RWPE2 (cell line): Measurements from ENCODE around the gene UBE2E2.

Experiments used
- ATAC-seq: fragments of 200-7000 bp; cut with Tn5 transposase; 3 replicates; pipeline ENCODE4 v1.9.1; 2021; ENCODE audit warnings: low read depth
- DNase-seq: peaks from one replicate; pipeline ENCODE4 v3.0.0-alpha.2; 2020; ENCODE audit warnings: low spot score
- H3K27ac ChIP-seq: fragments of 450-650 bp; 2 replicates; pipeline ENCODE4 v1.5.1; 2017; ENCODE audit warnings: mild to moderate bottlenecking; ENCODE audit not compliant: poor library complexity, severe bottlenecking
- H3K27me3 ChIP-seq: fragments of 250-450 bp; sonication (Bioruptor Pico); 2 replicates; pipeline ENCODE4 v1.5.1; 2021; ENCODE audit warnings: mild to moderate bottlenecking, moderate library complexity; ENCODE audit not compliant: insufficient read depth, poor library complexity, severe bottlenecking
- H3K36me3 ChIP-seq: fragments of 250-450 bp; sonication (Bioruptor Pico); 2 replicates; pipeline ENCODE4 v1.5.1; 2020; ENCODE audit warnings: low read depth, mild to moderate bottlenecking, moderate library complexity
- H3K4me1 ChIP-seq: fragments of 250-450 bp; sonication (Bioruptor Pico); 2 replicates; pipeline ENCODE4 v1.5.1; 2021; ENCODE audit warnings: mild to moderate bottlenecking, moderate library complexity; ENCODE audit not compliant: insufficient read depth, poor library complexity, severe bottlenecking
- H3K4me3 ChIP-seq: fragments of 250-450 bp; sonication (Bioruptor Pico); 2 replicates; pipeline ENCODE4 v1.5.1; 2021; ENCODE audit warnings: mild to moderate bottlenecking, moderate library complexity; ENCODE audit not compliant: severe bottlenecking
- H3K9me3 ChIP-seq: fragments of 250-450 bp; sonication (Bioruptor Pico); 2 replicates; pipeline ENCODE4 v1.5.1; 2021; ENCODE audit warnings: mild to moderate bottlenecking, moderate library complexity; ENCODE audit not compliant: severe bottlenecking
- CTCF ChIP-seq: fragments of 450-650 bp; IDR thresholded peaks from one replicate; pipeline ENCODE4 v1.5.1; 2017; ENCODE audit warnings: mild to moderate bottlenecking, moderate library complexity; ENCODE audit not compliant: poor library complexity, severe bottlenecking

UBE2E2 gene

GRCh38 chr3:23189187-23189586 is 13.9 kb upstream of the UBE2E2 start:
- no peaks in the 10 kb centered on the region for H3K27me3 ChIP-seq
- no peak for ATAC-seq
- H3K4me1 ChIP-seq = no peaks in the 10 kb centered on the region
- no peak overlapping the region for H3K27ac ChIP-seq
- no peaks in the 10 kb centered on the region for H3K36me3 ChIP-seq
- TF ChIP-seq CTCF = no peak
- H3K4me3 ChIP-seq = no peak overlapping the region
- H3K9me3 ChIP-seq = no peaks in the 10 kb centered on the region
- DNase-seq = no peak

- Histone ChIP-seq H3K4me3 (no peak overlapping the region), H3K27ac (no peak overlapping the region), H3K9me3 (no peaks in the 10 kb centered on the region), H3K27me3 (no peaks in the 10 kb centered on the region), H3K4me1 (no peaks in the 10 kb centered on the region), H3K36me3 (no peaks in the 10 kb centered on the region)
- no peak for TF ChIP-seq CTCF
- ATAC-seq (no peak), DNase-seq (no peak)
Measured at GRCh38 chr3:23192816-23193215, 10.3 kb upstream of the UBE2E2 start.

- DNase-seq (no peak), ATAC-seq (no peak)
Measured at GRCh38 chr3:23193831-23194230, 9.3 kb upstream of the UBE2E2 start.

GRCh38 chr3:23198801-23199200 is 4.3 kb upstream of the UBE2E2 start:
- Histone ChIP-seq H3K27me3 (peaks cover 4% of the 10 kb centered on the region), H3K36me3 (no peaks in the 10 kb centered on the region), H3K4me3 (no peak overlapping the region), H3K27ac (no peak overlapping the region), H3K9me3 (no peaks in the 10 kb centered on the region), H3K4me1 (no peaks in the 10 kb centered on the region)
- TF ChIP-seq CTCF = no peak
- ATAC-seq (no peak), DNase-seq (no peak)

More at GRCh38 chr3:23193831-23194230, 9.3 kb upstream of the UBE2E2 start:
- no peaks in the 10 kb centered on the region for H3K9me3 ChIP-seq
- H3K4me1 ChIP-seq = no peaks in the 10 kb centered on the region
- H3K4me3 ChIP-seq = no peak overlapping the region
- no peak for TF ChIP-seq CTCF
- H3K27ac ChIP-seq = no peak overlapping the region
- H3K27me3 ChIP-seq = peaks cover 4% of the 10 kb centered on the region
- no peaks in the 10 kb centered on the region for H3K36me3 ChIP-seq

GRCh38 chr3:23199649-23200048 is 3.5 kb upstream of the UBE2E2 start:
- ATAC-seq (no peak), DNase-seq (no peak)
- H3K36me3 ChIP-seq = no peaks in the 10 kb centered on the region
- no peak overlapping the region for H3K27ac ChIP-seq
- no peak for TF ChIP-seq CTCF
- H3K9me3 ChIP-seq = no peaks in the 10 kb centered on the region
- no peak overlapping the region for H3K4me3 ChIP-seq
- H3K4me1 ChIP-seq = peaks cover 2% of the 10 kb centered on the region
- H3K27me3 ChIP-seq = peaks cover 4% of the 10 kb centered on the region
